H1 (cell line): Measurements from ENCODE around the gene ABCA9. TPM values are rescaled to one million over a fixed set of nuclear protein-coding genes. Genes with fewer than 3 reads are reported as not detected.

Source experiments
- CTCF ChIA-PET: fragments of 300-600 bp; sonication (Branson Sonifier 250); formaldehyde crosslinking; loops from one replicate; lab custom pipeline; 2021; ENCODE audit not compliant: partially characterized antibody; lab: Charles Lee
- POLR2A ChIA-PET: fragments of 300-600 bp; sonication (Branson Sonifier 250); formaldehyde crosslinking; loops from one replicate; lab custom pipeline; 2021; ENCODE audit warnings: inconsistent platforms; ENCODE audit not compliant: partially characterized antibody; lab: Charles Lee
- DNase-seq, 2 experiments: peaks; one replicate each; pipeline versions ENCODE4 v3.0.0 to v3.0.0-alpha.2; 2010 to 2022; ENCODE audit warnings: low spot score in 2 of 2, low read depth in 1 of 2, mixed read lengths in 1 of 2
- FAIRE-seq: peaks from 2 replicates; lab custom pipeline; 2011; peaks lifted over from hg19 to GRCh38; lab: Jason Lieb, UNC
- H2AFZ ChIP-seq: 2 replicates; pipeline ENCODE4 v1.8.1; 2012; ENCODE audit warnings: low read length, inconsistent platforms
- H2AK5ac ChIP-seq: 2 replicates; pipeline ENCODE4 v1.6.1; 2013; ENCODE audit warnings: low read depth, low read length
- H2BK120ac ChIP-seq: replicated peaks from 2 replicates; pipeline ENCODE3; 2013; ENCODE audit warnings: low read depth, low read length, inconsistent platforms
- H2BK12ac ChIP-seq: 2 replicates; pipeline ENCODE4 v1.6.1; 2013; ENCODE audit warnings: low read depth, low read length
- H2BK15ac ChIP-seq: 2 replicates; pipeline ENCODE4 v1.6.1; 2013; ENCODE audit warnings: low read length
- H2BK20ac ChIP-seq: 2 replicates; pipeline ENCODE4 v1.6.1; 2013; ENCODE audit warnings: low read length
- H2BK5ac ChIP-seq: 2 replicates; pipeline ENCODE4 v1.6.1; 2013; ENCODE audit warnings: low read depth, low read length
- H3K14ac ChIP-seq: 2 replicates; pipeline ENCODE4 v1.6.1; 2013; ENCODE audit warnings: inconsistent platforms; ENCODE audit not compliant: insufficient read length
- H3K18ac ChIP-seq: 2 replicates; pipeline ENCODE4 v1.6.1; 2013; ENCODE audit warnings: low read length; ENCODE audit errors: extremely low read depth
- H3K23ac ChIP-seq: 2 replicates; pipeline ENCODE4 v1.6.1; 2013; ENCODE audit warnings: inconsistent platforms; ENCODE audit not compliant: insufficient read length
- H3K23me2 ChIP-seq: 2 replicates; pipeline ENCODE4 v1.6.1; 2013; ENCODE audit warnings: low read depth, low read length
- H3K27ac ChIP-seq: 2 replicates; pipeline ENCODE4 v1.6.1; 2011; ENCODE audit warnings: low read depth, low read length, inconsistent platforms
- H3K27me3 ChIP-seq, 4 experiments: replicated peaks in 1 of 4; 1 replicate in 1 of 4; 2 replicates in 3 of 4; pipeline versions ENCODE4 v1.6.1 to v1.8.1; 2011 to 2013; ENCODE audit warnings: low read length in 3 of 4, mild to moderate bottlenecking in 3 of 4, inconsistent platforms in 2 of 4, mixed read lengths in 2 of 4, moderate library complexity in 1 of 4; ENCODE audit not compliant: control insufficient read depth in 3 of 4, insufficient read depth in 3 of 4; ENCODE audit errors: extremely low read depth in 1 of 4
- H3K36me3 ChIP-seq, 4 experiments: 2 replicates each; pipeline versions ENCODE4 v1.6.1 to v1.8.1; 2011 to 2013; ENCODE audit warnings: mild to moderate bottlenecking in 4 of 4, low read length in 3 of 4, moderate library complexity in 2 of 4, control low read depth in 1 of 4, inconsistent platforms in 1 of 4; ENCODE audit not compliant: insufficient read depth in 4 of 4, control insufficient read depth in 2 of 4
- H3K4ac ChIP-seq: replicated peaks from 2 replicates; pipeline ENCODE3; 2013; ENCODE audit warnings: low read length, low read depth, mixed read lengths, inconsistent platforms; ENCODE audit not compliant: insufficient read length
- H3K4me1 ChIP-seq, 4 experiments: replicated peaks in 1 of 4; 1 replicate in 1 of 4; 2 replicates in 3 of 4; pipeline versions ENCODE4 v1.6.1 to v1.8.1; 2011 to 2013; ENCODE audit warnings: low read length in 3 of 4, inconsistent platforms in 2 of 4, mixed read lengths in 1 of 4; ENCODE audit not compliant: insufficient read depth in 4 of 4, control insufficient read depth in 3 of 4
- H3K4me2 ChIP-seq, 2 experiments: 2 replicates each; pipeline versions ENCODE4 v1.6.1 to v1.8.1; 2011 to 2013; ENCODE audit warnings: low read depth in 2 of 2, low read length in 2 of 2, control low read depth in 1 of 2, inconsistent platforms in 1 of 2, mild to moderate bottlenecking in 1 of 2; ENCODE audit not compliant: insufficient read depth in 1 of 2
- H3K4me3 ChIP-seq, 4 experiments: fragments of 200-600, 300-600 bp in 1 of 4; sonication (generic), shearing (Covaris generic), sonication (Bioruptor Twin) in 1 of 4; 2 replicates each; pipeline versions ENCODE4 v1.5.1 to v1.8.1; 2011 to 2016; ENCODE audit warnings: low read length in 4 of 4, low read depth in 3 of 4, control low read depth in 2 of 4, inconsistent platforms in 2 of 4, mild to moderate bottlenecking in 2 of 4, mixed read lengths in 1 of 4, moderate library complexity in 1 of 4; ENCODE audit not compliant: insufficient read depth in 2 of 4; ENCODE audit errors: extremely low read depth in 1 of 4
- H3K56ac ChIP-seq: replicated peaks from 2 replicates; pipeline ENCODE3; 2013; ENCODE audit warnings: low read depth, mild to moderate bottlenecking, mixed read lengths, low read length, inconsistent platforms; ENCODE audit not compliant: insufficient read length
- H3K79me1 ChIP-seq: 2 replicates; pipeline ENCODE4 v1.6.1; 2013; ENCODE audit warnings: low read depth, low read length, control low read depth
- H3K79me2 ChIP-seq, 2 experiments: 2 replicates each; pipeline versions ENCODE4 v1.6.1 to v1.8.1; 2012 to 2013; ENCODE audit warnings: low read length in 2 of 2, mild to moderate bottlenecking in 2 of 2, inconsistent platforms in 1 of 2; ENCODE audit not compliant: insufficient read depth in 2 of 2, control insufficient read depth in 1 of 2
- H3K9ac ChIP-seq, 4 experiments: replicated peaks in 1 of 4; 1 replicate in 1 of 4; 2 replicates in 3 of 4; pipeline versions ENCODE4 v1.6.1 to v1.8.1; 2011 to 2013; ENCODE audit warnings: low read depth in 3 of 4, low read length in 3 of 4, control low read depth in 2 of 4, mild to moderate bottlenecking in 2 of 4, moderate library complexity in 2 of 4, inconsistent platforms in 1 of 4; ENCODE audit errors: extremely low read depth in 1 of 4
- H3K9me3 ChIP-seq, 2 experiments: 2 replicates each; pipeline versions ENCODE4 v1.6.1 to v1.8.1; 2012 to 2013; ENCODE audit warnings: mild to moderate bottlenecking in 2 of 2, moderate library complexity in 2 of 2, control low read depth in 1 of 2, inconsistent platforms in 1 of 2, low read depth in 1 of 2, low read length in 1 of 2, mixed read lengths in 1 of 2; ENCODE audit not compliant: insufficient read depth in 2 of 2
- H4K20me1 ChIP-seq, 2 experiments: replicated peaks in 1 of 2; 2 replicates each; pipeline versions ENCODE3 to v1.8.1; 2011 to 2013; ENCODE audit warnings: inconsistent platforms in 2 of 2, low read length in 2 of 2, mild to moderate bottlenecking in 1 of 2; ENCODE audit not compliant: insufficient read depth in 2 of 2, control insufficient read depth in 1 of 2
- H4K5ac ChIP-seq: 2 replicates; pipeline ENCODE4 v1.6.1; 2013; ENCODE audit warnings: low read length, low read depth, mixed read lengths, inconsistent platforms; ENCODE audit not compliant: insufficient read length
- H4K8ac ChIP-seq: 2 replicates; pipeline ENCODE4 v1.8.0; 2013; ENCODE audit warnings: mild to moderate bottlenecking, moderate library complexity, low read length, inconsistent platforms; ENCODE audit not compliant: insufficient read depth; ENCODE audit errors: extremely low read depth
- H4K91ac ChIP-seq: replicated peaks from 2 replicates; pipeline ENCODE3; 2013; ENCODE audit warnings: low read length, mixed read lengths, inconsistent platforms; ENCODE audit not compliant: insufficient read length
- ATF2 ChIP-seq: IDR thresholded peaks from 2 replicates; pipeline ENCODE4 v1.6.1; 2012; ENCODE audit warnings: low read length, inconsistent platforms
- CBX8 ChIP-seq: fragments of 300-800, 300-1000 bp; sonication (generic); IDR thresholded peaks from 2 replicates; pipeline ENCODE4 v1.7.1; 2016; ENCODE audit warnings: low read depth, low read length, borderline replicate concordance
- CEBPB ChIP-seq: IDR thresholded peaks from 2 replicates; pipeline ENCODE4 v1.6.1; 2012; ENCODE audit warnings: low read depth, low read length
- E2F6 ChIP-seq: IDR thresholded peaks from 2 replicates; pipeline ENCODE4 v1.6.1; 2012; ENCODE audit warnings: inconsistent platforms
- GTF2F1 ChIP-seq: IDR thresholded peaks from 2 replicates; pipeline ENCODE4 v1.6.1; 2012; ENCODE audit warnings: low read depth, low read length, improper control_type of control experiment, borderline replicate concordance
- HDAC2 ChIP-seq, 2 experiments: fragments of 300-600 bp in 1 of 2; sonication (generic) in 1 of 2; IDR thresholded peaks; 2 replicates each; pipeline ENCODE4 v1.6.1; 2011 to 2012; ENCODE audit warnings: low read depth in 2 of 2, low read length in 2 of 2, mild to moderate bottlenecking in 2 of 2, moderate library complexity in 2 of 2, borderline replicate concordance in 1 of 2, inconsistent platforms in 1 of 2
- NANOG ChIP-seq: IDR thresholded peaks from 2 replicates; pipeline ENCODE4 v1.6.1; 2011; ENCODE audit warnings: low read length, low read depth, mild to moderate bottlenecking, inconsistent platforms; ENCODE audit not compliant: insufficient read depth, poor library complexity, severe bottlenecking
- RFX5 ChIP-seq: IDR thresholded peaks from 2 replicates; pipeline ENCODE4 v1.6.1; 2011; ENCODE audit warnings: low read depth, low read length, improper control_type of control experiment, borderline replicate concordance
- SAP30 ChIP-seq: fragments of 300-600 bp; sonication (generic); IDR thresholded peaks from 2 replicates; pipeline ENCODE4 v1.7.1; 2012; ENCODE audit warnings: low read length, moderate library complexity, mild to moderate bottlenecking, inconsistent platforms; ENCODE audit not compliant: insufficient read depth, insufficient replicate concordance
- SP1 ChIP-seq: IDR thresholded peaks from 2 replicates; pipeline ENCODE4 v1.6.1; 2011; ENCODE audit warnings: low read depth, low read length
- TCF12 ChIP-seq: IDR thresholded peaks from 2 replicates; pipeline ENCODE4 v1.6.1; 2011; ENCODE audit warnings: low read depth, mild to moderate bottlenecking, low read length
- WGBS, 2 experiments: shearing (Covaris generic) in 1 of 2; methylation state at CpG; one replicate each; pipeline versions ENCODE4 v1.1.6 to v1.1.7; 2013 to 2015; ENCODE audit warnings: low lambda C conversion rate in 2 of 2, mixed read lengths in 2 of 2, inconsistent platforms in 1 of 2, low coverage in 1 of 2, missing lambda C conversion rate in 1 of 2; ENCODE audit not compliant: insufficient replicate concordance in 2 of 2, insufficient coverage in 1 of 2, insufficient read length in 1 of 2; ENCODE audit errors: extremely low coverage in 1 of 2, missing lambda C conversion rate in 1 of 2; 5-methylcytosine and 5-hydroxymethylcytosine counted together
- polyA plus RNA-seq, 7 experiments: library from polyadenylated mRNA; depleted of rRNA in 3 of 7; stranded (reverse) in 5 of 7; unstranded in 2 of 7; fragments of >200 nt in 5 of 7; fragments of 200-250 nt in 2 of 7; gene quantifications; 1 replicate in 5 of 7; 2 replicates in 1 of 7; 4 replicates in 1 of 7; pipeline versions ENCODE4 v1.2.1 to v1.2.3, GENCODE V29; 2011 to 2013; ENCODE audit warnings: missing spikeins in 2 of 7, mixed read lengths in 2 of 7
- total RNA-seq: library from RNA; stranded (reverse); fragmentation: NEBNext Ultra II Directional; extraction: Animal tissue kit (Norgen Biotek cat#: 25700); gene quantifications from 2 replicates; pipeline ENCODE4 v1.2.1, GENCODE V29; 2021

The ABCA9 gene
- total and polyA plus RNA-seq, 2 of the 8 experiments (the other 6 are each of a cell fraction or from before 2014, with no cell fraction given): not detected

GRCh38 chr17:68950725-68951124, 110.0 kb downstream of the ABCA9 start:
- Histone ChIP-seq H2BK12ac (peak overlapping the region; percentile 19; the same call in 1 of the 2 replicates), H4K8ac (0 out of 2 replicates have a peak overlapping the region, but pooled peaks have one; percentile 9), H2BK20ac (no peak overlapping the region), H4K91ac (no peak overlapping the region), H3K79me2 (no peaks in the 10 kb centered on the region), H3K9ac (no peak overlapping the region), H4K20me1 (no peaks in the 10 kb centered on the region), H3K27ac (no peak overlapping the region), H3K4me3 (no peak overlapping the region), H3K36me3 (no peaks in the 10 kb centered on the region), H2BK5ac (no peak overlapping the region), H4K5ac (no peak overlapping the region), H2BK15ac (no peak overlapping the region), H3K79me1 (no peaks in the 10 kb centered on the region), H2BK120ac (no peak overlapping the region), H3K4me1 (no peaks in the 10 kb centered on the region), H2AFZ (peak overlapping the region; percentile 81; the same call in 1 of the 2 replicates), H3K23ac (no peak overlapping the region), H3K18ac (no peak overlapping the region), H3K9me3 (no peaks in the 10 kb centered on the region), H2AK5ac (no peak overlapping the region), H3K56ac (no peak overlapping the region), H3K14ac (no peak overlapping the region), H3K4me2 (no peak overlapping the region), H3K4ac (peak overlapping the region; percentile 78), H3K23me2 (no peaks in the 10 kb centered on the region), H3K27me3 (no peaks in the 10 kb centered on the region)
- FAIRE-seq (no peak), DNase-seq (no peak)
- POLR2A ChIA-PET: no interaction called here
- WGBS, 2 experiments: 93% methylated on average over 4 of the region's 4 CpGs; no CpG with 5 or more reads in 1 of the 2 experiments
- CTCF ChIA-PET: interaction anchor here (1.7 kb wide), 1 partner anchor 174 kb away, joined by 4 read pairs; no protein-coding TSS in a partner anchor
- TF ChIP-seq ATF2: no peak
- TF ChIP-seq HDAC2 (IDR thresholded peaks at IDR 0.05; ENCODE audit: borderline replicate concordance in 1 of 2, low read depth in 2 of 2, low read length in 2 of 2): no peak
- TF ChIP-seq E2F6: no peak
- no peak for TF ChIP-seq NANOG
- no peak for TF ChIP-seq RFX5
- no peak for TF ChIP-seq CEBPB
- TF ChIP-seq SAP30: no peak
- TF ChIP-seq TCF12: no peak
- TF ChIP-seq CBX8: no peak
- TF ChIP-seq GTF2F1: no peak
- TF ChIP-seq SP1: no peak
